Measurements from ENCODE around the gene RGS3.

The RGS3 gene

GRCh38 chr9:113598883-113599282 lies 135.4 kb downstream of the RGS3 start:
- H3K27me3 ChIP-seq (ENCODE audit: control insufficient read depth, insufficient read depth, low read length), result no peaks in the 10 kb centered on the region
- peaks cover 6% of the 10 kb centered on the region; the same call in 1 of the 2 replicates for H3K36me3 ChIP-seq (ENCODE audit: control insufficient read depth, insufficient read depth, low read length)
- no CpG with 5 or more reads among the region's 5 CpGs for WGBS (ENCODE audit: insufficient coverage, insufficient read length)
- H3K4me3 ChIP-seq (ENCODE audit: low read length), result no peak overlapping the region
- no peaks in the 10 kb centered on the region for H3K9me3 ChIP-seq (ENCODE audit: control insufficient read depth, insufficient read depth, low read length)
- DNase-seq (ENCODE audit: low read depth, low spot score), result no peak
- peaks cover 15% of the 10 kb centered on the region for H3K4me1 ChIP-seq (ENCODE audit: control insufficient read depth, insufficient read depth, low read length)
- H3K27ac ChIP-seq (ENCODE audit: low read length), result no peak overlapping the region

DNA sequence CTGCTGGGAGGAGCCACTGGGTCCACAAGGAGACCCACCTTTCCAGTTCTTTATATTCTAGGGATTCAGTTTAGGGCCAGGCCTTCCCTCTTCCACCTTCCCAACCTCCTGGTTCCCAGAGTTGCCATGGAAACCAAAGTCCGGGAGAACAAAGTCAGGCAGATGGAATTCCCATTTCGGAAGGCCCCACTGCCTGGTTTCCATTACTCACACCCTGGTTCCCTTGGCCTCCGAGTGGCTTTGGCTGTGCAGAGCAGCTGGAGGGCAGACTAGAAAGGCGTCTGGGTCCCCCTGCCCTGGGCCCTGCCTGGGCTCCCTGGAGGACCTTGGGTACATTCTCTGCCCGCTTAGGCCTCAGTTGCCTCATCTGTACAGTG lies 136.1 kb downstream of the RGS3 start:
- no CpG with 5 or more reads among the region's 5 CpGs for WGBS (ENCODE audit: insufficient coverage, insufficient read length)
- no peak overlapping the region for H3K4me3 ChIP-seq (ENCODE audit: low read length)
- peaks cover 15% of the 10 kb centered on the region for H3K4me1 ChIP-seq (ENCODE audit: control insufficient read depth, insufficient read depth, low read length)
- no peak for DNase-seq (ENCODE audit: low read depth, low spot score)
- H3K27me3 ChIP-seq (ENCODE audit: control insufficient read depth, insufficient read depth, low read length), result no peaks in the 10 kb centered on the region
- H3K27ac ChIP-seq (ENCODE audit: low read length), result no peak overlapping the region
- no peaks in the 10 kb centered on the region for H3K9me3 ChIP-seq (ENCODE audit: control insufficient read depth, insufficient read depth, low read length)
- H3K36me3 ChIP-seq (ENCODE audit: control insufficient read depth, insufficient read depth, low read length), result peaks cover 6% of the 10 kb centered on the region; the same call in 1 of the 2 replicates

- no CpG with 5 or more reads among the region's 12 CpGs for WGBS (ENCODE audit: insufficient coverage, insufficient read length)
- Histone ChIP-seq H3K27ac (ENCODE audit: low read length) (no peak overlapping the region), H3K36me3 (ENCODE audit: control insufficient read depth, insufficient read depth, low read length) (peaks cover 6% of the 10 kb centered on the region; the same call in 1 of the 2 replicates), H3K4me1 (ENCODE audit: control insufficient read depth, insufficient read depth, low read length) (peaks cover 15% of the 10 kb centered on the region), H3K27me3 (ENCODE audit: control insufficient read depth, insufficient read depth, low read length) (no peaks in the 10 kb centered on the region), H3K9me3 (ENCODE audit: control insufficient read depth, insufficient read depth, low read length) (no peaks in the 10 kb centered on the region), H3K4me3 (ENCODE audit: low read length) (no peak overlapping the region)
- DNase-seq (ENCODE audit: low read depth, low spot score), result no peak
Measured at GRCh38 chr9:113600023-113600823, 136.7 kb downstream of the RGS3 start.

GRCh38 chr9:113600871-113601614 lies 137.5 kb downstream of the RGS3 start:
- H3K27ac ChIP-seq (ENCODE audit: low read length), result no peak overlapping the region
- no CpG with 5 or more reads among the region's 5 CpGs for WGBS (ENCODE audit: insufficient coverage, insufficient read length)
- no peaks in the 10 kb centered on the region for H3K27me3 ChIP-seq (ENCODE audit: control insufficient read depth, insufficient read depth, low read length)
- DNase-seq (ENCODE audit: low read depth, low spot score), result no peak
- no peak overlapping the region for H3K4me3 ChIP-seq (ENCODE audit: low read length)
- H3K36me3 ChIP-seq (ENCODE audit: control insufficient read depth, insufficient read depth, low read length), result peaks cover 6% of the 10 kb centered on the region; the same call in 1 of the 2 replicates
- peaks cover 15% of the 10 kb centered on the region for H3K4me1 ChIP-seq (ENCODE audit: control insufficient read depth, insufficient read depth, low read length)
- H3K9me3 ChIP-seq (ENCODE audit: control insufficient read depth, insufficient read depth, low read length), result no peaks in the 10 kb centered on the region

GRCh38 chr9:113601656-113602055 lies 138.1 kb downstream of the RGS3 start:
- peaks cover 4% of the 10 kb centered on the region; the same call in 1 of the 2 replicates for H3K36me3 ChIP-seq (ENCODE audit: control insufficient read depth, insufficient read depth, low read length)
- peaks cover 15% of the 10 kb centered on the region for H3K4me1 ChIP-seq (ENCODE audit: control insufficient read depth, insufficient read depth, low read length)
- H3K27me3 ChIP-seq (ENCODE audit: control insufficient read depth, insufficient read depth, low read length), result no peaks in the 10 kb centered on the region
- no peak overlapping the region for H3K27ac ChIP-seq (ENCODE audit: low read length)
- WGBS (ENCODE audit: insufficient coverage, insufficient read length), result no CpG with 5 or more reads among the region's 5 CpGs
- H3K9me3 ChIP-seq (ENCODE audit: control insufficient read depth, insufficient read depth, low read length), result no peaks in the 10 kb centered on the region
- no peak for DNase-seq (ENCODE audit: low read depth, low spot score)
- H3K4me3 ChIP-seq (ENCODE audit: low read length), result no peak overlapping the region

- no peak for DNase-seq (ENCODE audit: low read depth, low spot score)
- Histone ChIP-seq H3K27ac (ENCODE audit: low read length) (no peak overlapping the region), H3K4me1 (ENCODE audit: control insufficient read depth, insufficient read depth, low read length) (peaks cover 15% of the 10 kb centered on the region), H3K36me3 (ENCODE audit: control insufficient read depth, insufficient read depth, low read length) (no peaks in the 10 kb centered on the region), H3K9me3 (ENCODE audit: control insufficient read depth, insufficient read depth, low read length) (no peaks in the 10 kb centered on the region), H3K4me3 (ENCODE audit: low read length) (no peak overlapping the region), H3K27me3 (ENCODE audit: control insufficient read depth, insufficient read depth, low read length) (no peaks in the 10 kb centered on the region)
- no CpG with 5 or more reads among the region's 17 CpGs for WGBS (ENCODE audit: insufficient coverage, insufficient read length)
Measured at GRCh38 chr9:113602126-113603047, 138.9 kb downstream of the RGS3 start.

DNA sequence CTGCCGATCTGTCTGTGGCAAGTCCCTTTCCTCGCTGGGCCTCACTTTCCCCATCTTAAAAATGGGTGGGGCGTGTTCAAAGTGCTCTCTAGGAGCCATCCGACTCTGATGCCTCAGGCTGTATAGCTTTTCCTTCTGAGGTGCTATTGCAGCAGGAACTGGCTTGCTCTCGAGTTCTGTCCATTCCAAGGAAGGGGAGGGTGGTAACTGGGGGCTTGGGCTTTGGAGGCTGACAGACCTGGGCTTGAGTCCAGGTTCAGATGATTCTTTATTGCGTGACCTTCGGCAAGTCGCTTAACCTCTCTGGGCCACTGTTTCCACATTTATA lies 139.5 kb downstream of the RGS3 start:
- WGBS (ENCODE audit: insufficient coverage, insufficient read length), result no CpG with 5 or more reads among the region's 8 CpGs
- H3K4me1 ChIP-seq (ENCODE audit: control insufficient read depth, insufficient read depth, low read length), result peaks cover 15% of the 10 kb centered on the region
- H3K27me3 ChIP-seq (ENCODE audit: control insufficient read depth, insufficient read depth, low read length), result no peaks in the 10 kb centered on the region
- H3K9me3 ChIP-seq (ENCODE audit: control insufficient read depth, insufficient read depth, low read length), result no peaks in the 10 kb centered on the region
- H3K36me3 ChIP-seq (ENCODE audit: control insufficient read depth, insufficient read depth, low read length), result no peaks in the 10 kb centered on the region
- no peak overlapping the region for H3K27ac ChIP-seq (ENCODE audit: low read length)
- DNase-seq (ENCODE audit: low read depth, low spot score), result no peak
- no peak overlapping the region for H3K4me3 ChIP-seq (ENCODE audit: low read length)

GRCh38 chr9:113603773-113604172 lies 140.2 kb downstream of the RGS3 start:
- Histone ChIP-seq H3K9me3 (ENCODE audit: control insufficient read depth, insufficient read depth, low read length) (no peaks in the 10 kb centered on the region), H3K36me3 (ENCODE audit: control insufficient read depth, insufficient read depth, low read length) (no peaks in the 10 kb centered on the region), H3K4me1 (ENCODE audit: control insufficient read depth, insufficient read depth, low read length) (peaks cover 15% of the 10 kb centered on the region), H3K4me3 (ENCODE audit: low read length) (no peak overlapping the region), H3K27ac (ENCODE audit: low read length) (no peak overlapping the region), H3K27me3 (ENCODE audit: control insufficient read depth, insufficient read depth, low read length) (no peaks in the 10 kb centered on the region)
- WGBS (ENCODE audit: insufficient coverage, insufficient read length), result no CpG with 5 or more reads among the region's 5 CpGs
- no peak for DNase-seq (ENCODE audit: low read depth, low spot score)

- Histone ChIP-seq H3K27ac (ENCODE audit: low read length) (no peak overlapping the region), H3K9me3 (ENCODE audit: control insufficient read depth, insufficient read depth, low read length) (no peaks in the 10 kb centered on the region), H3K27me3 (ENCODE audit: control insufficient read depth, insufficient read depth, low read length) (no peaks in the 10 kb centered on the region), H3K4me1 (ENCODE audit: control insufficient read depth, insufficient read depth, low read length) (peaks cover 15% of the 10 kb centered on the region), H3K36me3 (ENCODE audit: control insufficient read depth, insufficient read depth, low read length) (no peaks in the 10 kb centered on the region), H3K4me3 (ENCODE audit: low read length) (no peak overlapping the region)
- no peak for DNase-seq (ENCODE audit: low read depth, low spot score)
- WGBS (ENCODE audit: insufficient coverage, insufficient read length), result no CpG with 5 or more reads among the region's 3 CpGs
Measured at GRCh38 chr9:113604393-113604792, 140.9 kb downstream of the RGS3 start.

DNA sequence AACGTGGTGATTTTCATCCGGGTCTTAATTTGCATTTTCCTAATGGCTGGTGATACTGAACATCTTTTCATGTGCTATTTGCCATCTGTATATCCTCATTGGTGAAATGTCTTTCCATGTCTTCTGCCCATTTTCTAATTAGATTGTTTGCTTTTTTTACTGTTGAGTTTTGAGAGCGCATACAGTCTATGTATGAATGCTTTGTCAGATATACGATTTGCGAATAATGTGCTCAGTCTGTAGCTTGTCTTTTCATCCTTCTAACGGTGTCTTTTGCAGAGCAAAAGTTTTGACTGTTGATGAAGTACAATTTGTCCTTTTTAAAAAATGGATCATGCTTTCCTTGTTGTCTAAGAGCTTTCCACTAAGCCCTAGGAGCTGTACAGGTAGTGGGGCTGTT lies 143.0 kb downstream of the RGS3 start:
- no CpG with 5 or more reads among the region's 6 CpGs for WGBS (ENCODE audit: insufficient coverage, insufficient read length)
- Histone ChIP-seq H3K36me3 (ENCODE audit: control insufficient read depth, insufficient read depth, low read length) (no peaks in the 10 kb centered on the region), H3K27me3 (ENCODE audit: control insufficient read depth, insufficient read depth, low read length) (no peaks in the 10 kb centered on the region), H3K4me3 (ENCODE audit: low read length) (no peak overlapping the region), H3K9me3 (ENCODE audit: control insufficient read depth, insufficient read depth, low read length) (no peaks in the 10 kb centered on the region), H3K27ac (ENCODE audit: low read length) (no peak overlapping the region), H3K4me1 (ENCODE audit: control insufficient read depth, insufficient read depth, low read length) (peaks cover 18% of the 10 kb centered on the region)
- no peak for DNase-seq (ENCODE audit: low read depth, low spot score)

Data from iPS DF 6.9 (cell line).